OCI-LY3 (cell line): ENCODE results near the gene GNAO1.

Experiments
- H2AFZ ChIP-seq: fragments of 200-600, 300-600 bp; shearing (Covaris generic); 2 replicates; pipeline ENCODE4 v1.6.0; 2014; ENCODE audit warnings: antibody characterized with exemption, low read depth, low read length
- H3K27ac ChIP-seq: fragments of 200-600, 300-600 bp; sonication (generic); 2 replicates; pipeline ENCODE4 v1.5.1; 2014; ENCODE audit warnings: mild to moderate bottlenecking, low read length, moderate library complexity, mixed read lengths
- H3K27me3 ChIP-seq: fragments of 200-600, 300-600 bp; sonication (generic); 2 replicates; pipeline ENCODE4 v1.6.1; 2014; ENCODE audit warnings: low read depth, low read length, mixed read lengths
- H3K36me3 ChIP-seq: fragments of 200-600, 300-600 bp; sonication (generic); replicated peaks from 2 replicates; pipeline ENCODE3; 2014; ENCODE audit warnings: low read depth, low read length, mixed read lengths
- H3K4me1 ChIP-seq: fragments of 300-600, 200-600 bp; sonication (generic); 2 replicates; pipeline ENCODE4 v1.6.1; 2014; ENCODE audit warnings: low read length, mixed read lengths
- H3K4me2 ChIP-seq: fragments of 200-600, 300-600 bp; sonication (generic); 2 replicates; pipeline ENCODE4 v1.6.1; 2014; ENCODE audit warnings: low read length, mixed read lengths
- H3K4me3 ChIP-seq: fragments of 300-600, 200-600 bp; sonication (generic); 2 replicates; pipeline ENCODE4 v1.5.1; 2014; ENCODE audit warnings: antibody characterized with exemption, mild to moderate bottlenecking, low read length, moderate library complexity
- H3K79me2 ChIP-seq: fragments of 300-600, 200-600 bp; shearing (Covaris generic); 2 replicates; pipeline ENCODE4 v1.6.1; 2014; ENCODE audit warnings: mild to moderate bottlenecking, low read length, mixed read lengths
- H3K9ac ChIP-seq: fragments of 300-600, 200-600 bp; shearing (Covaris generic); 2 replicates; pipeline ENCODE4 v1.6.0; 2014; ENCODE audit warnings: mild to moderate bottlenecking, low read length, moderate library complexity
- H3K9me3 ChIP-seq: fragments of 200-600, 300-600 bp; shearing (Covaris generic); 2 replicates; pipeline ENCODE4 v1.6.1; 2014; ENCODE audit warnings: low read length, mixed read lengths; ENCODE audit not compliant: insufficient read depth
- H4K20me1 ChIP-seq: fragments of 200-600, 300-600 bp; sonication (generic); 2 replicates; pipeline ENCODE4 v1.6.1; 2016; ENCODE audit warnings: low read length, mixed read lengths; ENCODE audit not compliant: insufficient read depth
- EZH2phosphoT487 ChIP-seq: fragments of 200-600 bp; shearing (Covaris generic); IDR thresholded peaks from 2 replicates; pipeline ENCODE4 v1.6.1; 2018; ENCODE audit warnings: antibody characterized with exemption, mixed run types, low read depth
- TF ChIP-seq, protein P1 (sequence below): fragments of 200-600, 300-600 bp; sonication (generic); IDR thresholded peaks from 2 replicates; pipeline ENCODE4 v1.5.1; 2014; ENCODE audit warnings: antibody characterized with exemption, low read length, low read depth

Gene GNAO1

DNA sequence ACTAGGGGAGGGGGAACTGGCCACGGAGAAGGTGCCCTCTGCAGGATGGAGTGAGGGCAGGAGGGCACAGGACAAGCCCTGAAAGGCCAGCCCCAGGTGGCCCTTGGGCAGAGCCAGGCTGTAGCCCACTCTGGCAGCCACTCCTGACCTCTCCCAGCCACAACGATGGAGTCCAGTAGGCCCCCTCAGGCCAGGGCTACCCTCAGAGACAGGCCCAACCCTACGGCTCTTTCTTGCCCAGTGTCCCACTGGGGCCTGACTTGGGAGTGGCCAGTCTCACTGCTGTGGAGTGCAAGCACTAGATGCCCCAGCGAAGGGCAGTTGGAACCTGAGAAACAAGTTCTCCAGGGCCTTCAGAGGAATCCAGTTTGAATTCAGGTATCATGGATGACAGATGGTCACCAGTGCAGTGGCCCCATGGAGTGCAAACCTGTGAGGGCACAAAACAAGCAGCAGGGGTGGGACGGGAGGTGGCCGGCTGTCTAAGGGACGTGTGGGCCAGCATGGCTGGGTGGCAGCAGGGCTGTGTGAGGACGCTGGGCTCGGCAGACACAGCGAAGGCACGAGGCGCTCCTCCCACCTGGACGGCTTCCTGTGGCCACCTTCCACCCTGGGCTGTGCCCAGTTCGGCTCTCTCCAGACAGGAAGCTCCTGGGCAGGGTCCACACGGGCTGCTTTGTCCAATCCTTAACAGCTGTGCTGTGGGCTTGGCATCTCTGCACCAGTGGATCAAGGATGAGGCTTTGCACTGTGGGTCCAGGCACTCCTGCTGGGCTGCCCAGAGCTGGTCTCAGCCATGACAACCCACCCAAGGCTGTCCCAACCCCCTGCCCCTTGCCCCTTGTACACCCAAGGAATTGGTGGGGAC is 162.0 kb downstream of the GNAO1 start:
- H3K79me2 ChIP-seq = no peaks in the 10 kb centered on the region
- H4K20me1 ChIP-seq = no peaks in the 10 kb centered on the region
- peaks cover 19% of the 10 kb centered on the region for H3K4me1 ChIP-seq
- no peak for TF ChIP-seq EZH2phosphoT487
- TF ChIP-seq, protein P1, sequence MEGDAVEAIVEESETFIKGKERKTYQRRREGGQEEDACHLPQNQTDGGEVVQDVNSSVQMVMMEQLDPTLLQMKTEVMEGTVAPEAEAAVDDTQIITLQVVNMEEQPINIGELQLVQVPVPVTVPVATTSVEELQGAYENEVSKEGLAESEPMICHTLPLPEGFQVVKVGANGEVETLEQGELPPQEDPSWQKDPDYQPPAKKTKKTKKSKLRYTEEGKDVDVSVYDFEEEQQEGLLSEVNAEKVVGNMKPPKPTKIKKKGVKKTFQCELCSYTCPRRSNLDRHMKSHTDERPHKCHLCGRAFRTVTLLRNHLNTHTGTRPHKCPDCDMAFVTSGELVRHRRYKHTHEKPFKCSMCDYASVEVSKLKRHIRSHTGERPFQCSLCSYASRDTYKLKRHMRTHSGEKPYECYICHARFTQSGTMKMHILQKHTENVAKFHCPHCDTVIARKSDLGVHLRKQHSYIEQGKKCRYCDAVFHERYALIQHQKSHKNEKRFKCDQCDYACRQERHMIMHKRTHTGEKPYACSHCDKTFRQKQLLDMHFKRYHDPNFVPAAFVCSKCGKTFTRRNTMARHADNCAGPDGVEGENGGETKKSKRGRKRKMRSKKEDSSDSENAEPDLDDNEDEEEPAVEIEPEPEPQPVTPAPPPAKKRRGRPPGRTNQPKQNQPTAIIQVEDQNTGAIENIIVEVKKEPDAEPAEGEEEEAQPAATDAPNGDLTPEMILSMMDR = no peak
- no peak overlapping the region for H2AFZ ChIP-seq
- H3K36me3 ChIP-seq = no peaks in the 10 kb centered on the region
- H3K4me2 ChIP-seq = no peak overlapping the region
- H3K27me3 ChIP-seq = peaks cover 6% of the 10 kb centered on the region; the same call in 1 of the 2 replicates
- no peak overlapping the region for H3K27ac ChIP-seq
- no peak overlapping the region for H3K4me3 ChIP-seq
- no peak overlapping the region for H3K9ac ChIP-seq
- no peaks in the 10 kb centered on the region for H3K9me3 ChIP-seq

DNA sequence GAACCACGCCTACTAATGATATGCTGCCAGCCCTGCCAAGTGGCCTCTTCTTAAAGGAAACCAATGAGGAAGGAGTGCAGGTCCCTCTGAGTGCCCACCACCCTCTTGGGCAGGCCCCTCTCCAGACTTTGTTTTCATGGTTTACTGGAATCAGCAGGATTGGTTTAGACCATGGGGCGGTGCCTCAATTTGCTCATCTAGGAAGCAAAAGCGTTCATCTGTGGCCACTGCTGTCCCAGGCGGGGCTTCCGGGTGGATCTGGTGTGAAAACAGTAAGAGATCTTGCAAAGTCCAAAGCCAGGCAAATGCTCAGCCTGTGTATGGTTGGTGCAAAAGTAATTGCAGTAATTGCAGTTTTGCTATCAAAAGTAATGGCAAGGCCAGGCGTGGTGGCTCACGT is 162.7 kb downstream of the GNAO1 start:
- peaks cover 6% of the 10 kb centered on the region; the same call in 1 of the 2 replicates for H3K27me3 ChIP-seq
- H3K4me1 ChIP-seq = peaks cover 19% of the 10 kb centered on the region
- H3K9ac ChIP-seq = no peak overlapping the region
- no peak overlapping the region for H3K4me2 ChIP-seq
- H3K4me3 ChIP-seq = no peak overlapping the region
- H3K27ac ChIP-seq = no peak overlapping the region
- no peaks in the 10 kb centered on the region for H3K9me3 ChIP-seq
- no peaks in the 10 kb centered on the region for H3K79me2 ChIP-seq
- no peak overlapping the region for H2AFZ ChIP-seq
- H3K36me3 ChIP-seq = no peaks in the 10 kb centered on the region
- no peaks in the 10 kb centered on the region for H4K20me1 ChIP-seq
- TF ChIP-seq, protein P1 = no peak
- no peak for TF ChIP-seq EZH2phosphoT487

DNA sequence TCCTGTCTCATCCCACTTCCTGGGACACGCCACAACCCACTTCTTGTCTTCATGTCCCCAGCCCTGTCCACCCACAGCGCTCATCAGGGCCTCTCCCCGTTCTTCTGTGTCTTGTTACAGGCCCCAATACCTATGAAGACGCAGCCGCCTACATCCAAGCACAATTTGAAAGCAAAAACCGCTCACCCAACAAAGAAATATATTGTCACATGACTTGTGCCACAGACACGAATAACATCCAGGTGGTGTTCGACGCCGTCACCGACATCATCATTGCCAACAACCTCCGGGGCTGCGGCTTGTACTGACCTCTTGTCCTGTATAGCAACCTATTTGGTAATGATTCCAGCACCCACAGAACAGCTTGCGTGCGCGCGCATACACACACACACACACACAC is 163.5 kb downstream of the GNAO1 start:
- H3K9ac ChIP-seq = no peak overlapping the region
- H3K4me1 ChIP-seq = peaks cover 21% of the 10 kb centered on the region
- H3K27me3 ChIP-seq = peaks cover 6% of the 10 kb centered on the region; the same call in 1 of the 2 replicates
- no peak overlapping the region for H2AFZ ChIP-seq
- no peaks in the 10 kb centered on the region for H3K79me2 ChIP-seq
- H3K9me3 ChIP-seq = no peaks in the 10 kb centered on the region
- no peak overlapping the region for H3K27ac ChIP-seq
- H3K36me3 ChIP-seq = no peaks in the 10 kb centered on the region
- H3K4me2 ChIP-seq = no peak overlapping the region
- H4K20me1 ChIP-seq = no peaks in the 10 kb centered on the region
- TF ChIP-seq, protein P1 = no peak
- TF ChIP-seq EZH2phosphoT487 = no peak
- no peak overlapping the region for H3K4me3 ChIP-seq

DNA sequence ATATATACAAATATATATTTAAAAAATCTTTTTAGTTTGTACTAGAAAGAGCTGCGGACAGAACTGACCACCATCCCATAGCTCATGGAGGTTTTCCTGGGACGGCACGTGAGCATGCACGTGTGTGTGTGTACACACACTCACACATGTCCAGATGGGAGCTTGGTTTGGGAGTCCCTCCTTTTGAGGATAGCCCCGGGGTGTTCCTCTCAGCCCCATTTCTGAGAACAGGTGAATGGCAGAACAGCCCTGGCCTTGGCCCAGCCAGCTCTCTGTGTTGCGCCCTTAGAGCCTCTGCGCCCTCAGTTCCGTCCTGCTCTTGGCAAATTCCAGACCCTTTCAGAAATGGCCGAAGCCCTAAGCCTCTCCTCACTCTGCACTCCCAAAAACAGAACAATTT is 163.9 kb downstream of the GNAO1 start:
- Histone ChIP-seq H3K9me3 (no peaks in the 10 kb centered on the region), H2AFZ (no peak overlapping the region), H3K79me2 (no peaks in the 10 kb centered on the region), H3K27me3 (peaks cover 3% of the 10 kb centered on the region; the same call in 1 of the 2 replicates), H3K4me1 (peaks cover 23% of the 10 kb centered on the region), H3K27ac (no peak overlapping the region), H3K9ac (no peak overlapping the region), H3K4me2 (no peak overlapping the region), H3K36me3 (peaks cover 4% of the 10 kb centered on the region), H4K20me1 (no peaks in the 10 kb centered on the region), H3K4me3 (no peak overlapping the region)
- TF ChIP-seq, protein P1 = no peak
- no peak for TF ChIP-seq EZH2phosphoT487
